ACC112 (cell line): ENCODE results near the gene GNB4.

ENCODE experiments used
- H2AFZ ChIP-seq: fragments of 200-600 bp; sonication (generic); one replicate; pipeline ENCODE4 v1.6.0; 2017; ENCODE audit warnings: antibody characterized with exemption, low read length; ENCODE audit not compliant: unreplicated experiment
- H3K27ac ChIP-seq: fragments of 200-600 bp; sonication (generic); 2 replicates; pipeline ENCODE4 v1.5.1; 2014; ENCODE audit warnings: low read depth, mild to moderate bottlenecking, antibody characterized with exemption, low read length, moderate library complexity
- H3K27me3 ChIP-seq: fragments of 200-600 bp; sonication (generic); 2 replicates; pipeline ENCODE4 v1.6.1; 2014; ENCODE audit warnings: mild to moderate bottlenecking, antibody characterized with exemption, low read length, moderate library complexity, mixed read lengths; ENCODE audit not compliant: insufficient read depth
- H3K36me3 ChIP-seq: fragments of 200-600 bp; sonication (generic); 2 replicates; pipeline ENCODE4 v1.6.1; 2016; ENCODE audit warnings: mild to moderate bottlenecking, antibody characterized with exemption, low read length, moderate library complexity, mixed read lengths; ENCODE audit not compliant: insufficient read depth
- H3K4me1 ChIP-seq: fragments of 200-600 bp; sonication (generic); one replicate; pipeline ENCODE4 v1.6.1; 2016; ENCODE audit warnings: low read length, mixed read lengths; ENCODE audit not compliant: insufficient read depth, unreplicated experiment, control insufficient read depth
- H3K4me3 ChIP-seq: fragments of 200-600 bp; sonication (generic); 2 replicates; pipeline ENCODE4 v1.5.1; 2014; ENCODE audit warnings: mild to moderate bottlenecking, low read depth, low read length
- H3K79me2 ChIP-seq: fragments of 200-600 bp; sonication (generic); one replicate; pipeline ENCODE4 v1.6.0; 2016; ENCODE audit warnings: low read length; ENCODE audit not compliant: control insufficient read depth, unreplicated experiment, insufficient read depth

The GNB4 gene

DNA sequence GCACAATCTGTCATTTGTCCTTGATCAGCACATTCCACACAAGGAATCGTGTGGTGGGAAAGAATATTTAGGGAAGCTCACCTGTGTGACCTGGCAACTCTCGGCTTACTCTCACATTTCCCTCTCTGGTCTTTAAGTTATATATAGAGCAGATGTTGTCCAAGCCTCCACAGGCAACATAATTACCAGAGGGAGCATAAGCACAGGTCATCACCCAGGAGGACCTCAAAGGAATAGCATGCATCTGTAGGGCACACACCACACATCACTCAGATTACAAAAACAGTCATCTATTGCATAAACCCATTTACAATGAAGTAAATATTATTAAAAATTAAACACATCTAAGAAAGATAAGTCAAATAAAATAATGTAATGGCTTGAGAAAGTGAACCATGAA lies 36.5 kb downstream of the GNB4 start:
- Histone ChIP-seq H3K4me1 (no peaks in the 10 kb centered on the region), H3K27ac (no peak overlapping the region), H3K79me2 (peaks cover 3% of the 10 kb centered on the region), H3K27me3 (no peaks in the 10 kb centered on the region), H3K4me3 (no peak overlapping the region), H3K36me3 (peaks cover 40% of the 10 kb centered on the region), H2AFZ (no peak overlapping the region)

GRCh38 chr3:179410999-179411398 lies 40.3 kb downstream of the GNB4 start:
- H3K27me3 ChIP-seq: no peaks in the 10 kb centered on the region
- no peaks in the 10 kb centered on the region for H3K4me1 ChIP-seq
- no peak overlapping the region for H2AFZ ChIP-seq
- H3K36me3 ChIP-seq: peaks cover 23% of the 10 kb centered on the region
- H3K4me3 ChIP-seq: no peak overlapping the region
- no peaks in the 10 kb centered on the region for H3K79me2 ChIP-seq
- no peak overlapping the region for H3K27ac ChIP-seq

DNA sequence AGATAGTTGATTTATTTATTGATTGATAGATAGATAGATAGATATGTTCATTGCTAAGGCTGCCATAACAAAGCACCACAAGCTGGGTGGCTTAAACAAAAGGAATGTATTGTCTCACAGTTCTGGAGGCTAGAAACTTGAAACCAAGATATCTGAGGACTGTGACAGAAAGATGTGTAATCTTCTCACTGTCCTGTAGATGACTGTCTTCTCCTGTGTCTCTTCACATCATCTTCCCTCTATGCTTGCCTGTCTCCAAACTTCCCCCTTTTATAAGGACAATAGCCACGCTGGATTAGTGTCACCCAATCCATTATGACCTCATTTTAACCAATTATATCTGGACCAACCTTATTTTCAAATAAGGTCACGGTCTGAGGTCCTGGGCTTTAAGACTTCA lies 40.9 kb downstream of the GNB4 start:
- H3K4me1 ChIP-seq: no peaks in the 10 kb centered on the region
- no peak overlapping the region for H3K27ac ChIP-seq
- no peaks in the 10 kb centered on the region for H3K27me3 ChIP-seq
- no peak overlapping the region for H3K4me3 ChIP-seq
- no peaks in the 10 kb centered on the region for H3K79me2 ChIP-seq
- no peak overlapping the region for H2AFZ ChIP-seq
- peaks cover 28% of the 10 kb centered on the region for H3K36me3 ChIP-seq

DNA sequence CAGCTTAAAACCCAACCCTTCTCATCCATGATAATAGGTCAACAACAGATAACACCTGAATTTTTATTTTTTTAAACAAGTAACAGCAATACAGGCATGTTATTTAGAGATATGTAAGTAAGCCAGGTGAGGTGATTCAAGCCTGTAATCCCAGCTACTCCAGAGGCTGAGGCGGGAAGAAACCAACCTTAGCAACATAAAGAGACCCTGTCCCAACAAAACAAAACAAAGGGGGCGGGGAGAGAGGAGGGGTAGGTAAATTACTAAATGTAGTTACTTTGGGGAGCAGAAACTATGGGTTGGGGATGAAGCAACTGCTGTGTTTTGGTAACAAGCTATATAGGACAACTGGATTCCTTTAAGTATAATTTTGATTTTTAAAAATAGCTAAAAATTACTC lies 47.0 kb downstream of the GNB4 start:
- Histone ChIP-seq H3K79me2 (no peaks in the 10 kb centered on the region), H3K27ac (no peak overlapping the region), H3K36me3 (peaks cover 31% of the 10 kb centered on the region), H3K4me3 (no peak overlapping the region), H2AFZ (no peak overlapping the region), H3K27me3 (no peaks in the 10 kb centered on the region), H3K4me1 (no peaks in the 10 kb centered on the region)

GRCh38 chr3:179402963-179403362 lies 48.3 kb downstream of the GNB4 start:
- Histone ChIP-seq H3K27ac (no peak overlapping the region), H3K36me3 (peaks cover 31% of the 10 kb centered on the region)

DNA sequence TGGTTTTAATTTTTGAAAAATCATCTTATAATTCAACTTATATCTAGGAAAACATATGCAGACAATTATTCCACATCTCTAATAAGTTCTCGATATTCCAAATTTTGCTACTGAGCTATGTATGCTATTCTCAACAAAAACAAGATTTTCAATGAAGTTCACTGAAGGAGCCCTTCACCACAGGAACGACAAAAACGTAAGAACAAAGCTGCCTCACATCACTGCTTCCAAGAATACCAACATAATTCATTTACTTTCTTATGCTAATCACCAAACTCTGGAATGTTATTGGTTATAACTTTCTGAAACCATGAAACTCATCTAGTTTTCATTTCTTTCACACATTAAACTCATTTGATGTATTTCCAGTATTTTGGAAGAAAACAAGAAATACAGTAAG lies 49.7 kb downstream of the GNB4 start:
- peaks cover 31% of the 10 kb centered on the region for H3K36me3 ChIP-seq
- no peaks in the 10 kb centered on the region for H3K79me2 ChIP-seq
- no peaks in the 10 kb centered on the region for H3K4me1 ChIP-seq
- H3K4me3 ChIP-seq: no peak overlapping the region
- no peaks in the 10 kb centered on the region for H3K27me3 ChIP-seq
- H2AFZ ChIP-seq: no peak overlapping the region
- no peak overlapping the region for H3K27ac ChIP-seq

More at GRCh38 chr3:179402963-179403362, 48.3 kb downstream of the GNB4 start:
- H3K4me3 ChIP-seq: no peak overlapping the region
- no peak overlapping the region for H2AFZ ChIP-seq
- no peaks in the 10 kb centered on the region for H3K79me2 ChIP-seq
- H3K27me3 ChIP-seq: no peaks in the 10 kb centered on the region
- no peaks in the 10 kb centered on the region for H3K4me1 ChIP-seq

GRCh38 chr3:179398574-179399231 lies 52.6 kb downstream of the GNB4 start:
- Histone ChIP-seq H3K4me1 (no peaks in the 10 kb centered on the region), H3K27me3 (no peaks in the 10 kb centered on the region), H3K4me3 (no peak overlapping the region), H3K36me3 (peaks cover 17% of the 10 kb centered on the region; the same call in 1 of the 2 replicates), H3K79me2 (no peaks in the 10 kb centered on the region), H2AFZ (no peak overlapping the region), H3K27ac (no peak overlapping the region)

DNA sequence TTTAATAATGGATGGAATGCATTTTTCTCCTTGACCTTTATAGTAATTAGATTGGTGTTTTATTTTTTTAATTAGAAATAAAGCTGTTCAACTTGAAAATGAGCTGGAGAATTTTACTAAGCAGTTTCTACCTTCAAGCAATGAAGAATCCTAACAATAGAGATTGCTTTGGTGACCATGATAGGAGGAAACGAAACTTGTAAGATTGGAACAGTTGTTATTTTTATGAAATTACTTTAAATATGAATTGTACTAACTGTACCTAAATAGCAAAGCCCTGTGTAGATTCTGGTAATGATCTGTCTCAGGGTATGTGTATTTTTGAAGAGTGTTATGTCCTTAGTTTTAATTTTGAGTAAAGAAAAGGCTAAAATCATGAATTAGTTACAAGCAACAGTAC lies 59.4 kb downstream of the GNB4 start:
- Histone ChIP-seq H3K79me2 (no peaks in the 10 kb centered on the region), H3K4me3 (no peak overlapping the region), H3K27ac (no peak overlapping the region), H3K4me1 (no peaks in the 10 kb centered on the region), H3K27me3 (no peaks in the 10 kb centered on the region), H2AFZ (no peak overlapping the region), H3K36me3 (peaks cover 6% of the 10 kb centered on the region)

- Histone ChIP-seq H3K27ac (no peak overlapping the region), H2AFZ (no peak overlapping the region), H3K36me3 (peaks cover 28% of the 10 kb centered on the region), H3K4me1 (no peaks in the 10 kb centered on the region), H3K27me3 (no peaks in the 10 kb centered on the region), H3K79me2 (no peaks in the 10 kb centered on the region), H3K4me3 (no peak overlapping the region)
These were observed 74.8 kb downstream of the GNB4 start for GRCh38 chr3:179376474-179376873.

DNA sequence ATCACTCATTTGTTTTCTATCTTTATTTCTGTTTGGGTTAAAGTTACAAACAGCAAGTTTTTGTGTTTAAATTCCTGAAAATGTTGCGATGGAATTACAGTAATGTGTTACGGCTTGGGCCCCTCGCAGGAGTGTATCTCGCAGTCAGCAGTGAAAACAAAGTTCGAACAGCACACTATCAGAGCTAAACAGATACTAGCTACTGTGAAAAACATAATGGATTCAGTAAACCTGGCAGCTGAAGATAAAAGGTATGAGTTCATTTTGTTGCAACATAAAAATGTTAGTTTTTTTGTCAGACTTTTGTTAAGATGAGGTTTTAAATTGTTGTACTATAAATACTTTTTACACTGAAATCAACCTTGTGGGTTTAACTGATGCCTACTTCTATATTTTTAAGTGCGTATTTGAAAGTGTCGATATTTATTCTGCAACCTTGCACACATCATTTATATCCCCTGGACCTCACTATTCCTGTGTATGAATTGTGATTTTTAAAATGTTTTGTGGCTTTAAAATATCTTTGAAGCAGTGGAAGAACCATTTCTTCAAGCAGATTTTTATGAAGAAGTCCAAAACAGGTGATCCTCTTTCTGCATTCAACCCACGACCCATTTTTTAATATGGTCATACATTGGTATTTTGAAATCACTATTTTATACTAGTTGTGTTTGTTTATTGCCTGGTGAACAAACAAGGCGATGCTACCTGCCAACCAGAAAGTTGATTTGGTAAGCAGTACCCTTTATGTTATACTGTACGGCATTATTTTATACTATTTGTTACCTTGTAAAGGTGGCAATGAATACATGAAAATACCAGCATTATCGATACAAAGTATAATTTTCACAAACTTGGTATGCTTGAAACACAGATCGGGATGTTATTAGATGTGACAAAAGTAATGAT lies 75.9 kb downstream of the GNB4 start:
- Histone ChIP-seq H3K4me3 (no peak overlapping the region), H3K36me3 (peaks cover 19% of the 10 kb centered on the region), H3K79me2 (no peaks in the 10 kb centered on the region), H3K27me3 (no peaks in the 10 kb centered on the region), H2AFZ (no peak overlapping the region), H3K27ac (no peak overlapping the region), H3K4me1 (no peaks in the 10 kb centered on the region)

GRCh38 chr3:179373938-179374337 lies 77.3 kb downstream of the GNB4 start:
- H3K79me2 ChIP-seq: no peaks in the 10 kb centered on the region
- H3K27me3 ChIP-seq: no peaks in the 10 kb centered on the region
- H3K27ac ChIP-seq: no peak overlapping the region
- H2AFZ ChIP-seq: no peak overlapping the region
- H3K36me3 ChIP-seq: peaks cover 21% of the 10 kb centered on the region
- H3K4me1 ChIP-seq: no peaks in the 10 kb centered on the region
- no peak overlapping the region for H3K4me3 ChIP-seq
